Measurements from ENCODE around the gene LRRK1. TPM values are rescaled to one million over a fixed set of nuclear protein-coding genes. Genes with fewer than 3 reads are reported as not detected.

LRRK1 gene
- total RNA-seq, 3 donors from 2014 or later (not counting 1 experiment from before 2014, with no cell fraction given): 1.2 to 5.5 (median 3.2) TPM

DNA sequence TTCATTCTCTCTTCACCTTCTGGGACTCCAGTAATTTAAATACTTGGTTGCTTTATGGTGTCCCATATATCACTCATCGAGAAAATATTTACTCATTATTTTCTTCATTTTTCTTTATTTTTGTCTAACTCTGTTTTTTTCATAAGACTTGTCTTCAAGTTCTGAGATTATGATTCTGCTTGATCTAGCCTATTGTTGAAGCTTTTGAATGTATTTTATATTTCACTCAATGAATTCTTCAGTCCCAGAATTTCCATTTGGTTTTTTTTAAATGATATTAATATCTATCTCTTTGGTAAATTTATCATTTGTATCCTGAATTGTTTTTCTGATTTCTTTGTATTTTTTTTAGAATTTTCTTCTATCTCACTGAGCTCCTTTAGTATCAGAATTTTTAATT, 117.0 kb downstream of the LRRK1 start:
- Histone ChIP-seq H3K36me3 (ENCODE audit: control insufficient read depth, insufficient read depth, low read length) (no peaks in the 10 kb centered on the region), H3K4me1 (ENCODE audit: control insufficient read depth, insufficient read depth, low read length) (no peaks in the 10 kb centered on the region), H3K4me3 (ENCODE audit: low read length) (no peak overlapping the region), H3K9me3 (ENCODE audit: control insufficient read depth, insufficient read depth, low read length) (peaks cover 8% of the 10 kb centered on the region), H3K27me3 (ENCODE audit: control insufficient read depth, insufficient read depth, low read length) (peaks cover 2% of the 10 kb centered on the region), H3K27ac (ENCODE audit: low read length) (no peak overlapping the region)
- no peak for DNase-seq
- WGBS (ENCODE audit: insufficient coverage): no CpG with 5 or more reads among the region's 1 CpG
- Mint-ChIP-seq H3K27me3 (ENCODE audit: low read depth in 2 of 2) (peaks cover 23 to 74% of the 10 kb centered on the region in 2 donors), H3K27ac (no peak overlapping the region), H3K4me3 (no peak overlapping the region), H3K4me1 (no peaks in the 10 kb centered on the region), H3K9me3 (peaks cover 7 to 8% of the 10 kb centered on the region in 2 donors), H3K36me3 (peaks cover 15% of the 10 kb centered on the region)
- TF ChIP-seq, protein P1, sequence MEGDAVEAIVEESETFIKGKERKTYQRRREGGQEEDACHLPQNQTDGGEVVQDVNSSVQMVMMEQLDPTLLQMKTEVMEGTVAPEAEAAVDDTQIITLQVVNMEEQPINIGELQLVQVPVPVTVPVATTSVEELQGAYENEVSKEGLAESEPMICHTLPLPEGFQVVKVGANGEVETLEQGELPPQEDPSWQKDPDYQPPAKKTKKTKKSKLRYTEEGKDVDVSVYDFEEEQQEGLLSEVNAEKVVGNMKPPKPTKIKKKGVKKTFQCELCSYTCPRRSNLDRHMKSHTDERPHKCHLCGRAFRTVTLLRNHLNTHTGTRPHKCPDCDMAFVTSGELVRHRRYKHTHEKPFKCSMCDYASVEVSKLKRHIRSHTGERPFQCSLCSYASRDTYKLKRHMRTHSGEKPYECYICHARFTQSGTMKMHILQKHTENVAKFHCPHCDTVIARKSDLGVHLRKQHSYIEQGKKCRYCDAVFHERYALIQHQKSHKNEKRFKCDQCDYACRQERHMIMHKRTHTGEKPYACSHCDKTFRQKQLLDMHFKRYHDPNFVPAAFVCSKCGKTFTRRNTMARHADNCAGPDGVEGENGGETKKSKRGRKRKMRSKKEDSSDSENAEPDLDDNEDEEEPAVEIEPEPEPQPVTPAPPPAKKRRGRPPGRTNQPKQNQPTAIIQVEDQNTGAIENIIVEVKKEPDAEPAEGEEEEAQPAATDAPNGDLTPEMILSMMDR (IDR thresholded peaks at IDR 0.05): no peak
- intact Hi-C loops (cut with micrococcal nuclease): no loop called here
- ATAC-seq: no peak

DNA sequence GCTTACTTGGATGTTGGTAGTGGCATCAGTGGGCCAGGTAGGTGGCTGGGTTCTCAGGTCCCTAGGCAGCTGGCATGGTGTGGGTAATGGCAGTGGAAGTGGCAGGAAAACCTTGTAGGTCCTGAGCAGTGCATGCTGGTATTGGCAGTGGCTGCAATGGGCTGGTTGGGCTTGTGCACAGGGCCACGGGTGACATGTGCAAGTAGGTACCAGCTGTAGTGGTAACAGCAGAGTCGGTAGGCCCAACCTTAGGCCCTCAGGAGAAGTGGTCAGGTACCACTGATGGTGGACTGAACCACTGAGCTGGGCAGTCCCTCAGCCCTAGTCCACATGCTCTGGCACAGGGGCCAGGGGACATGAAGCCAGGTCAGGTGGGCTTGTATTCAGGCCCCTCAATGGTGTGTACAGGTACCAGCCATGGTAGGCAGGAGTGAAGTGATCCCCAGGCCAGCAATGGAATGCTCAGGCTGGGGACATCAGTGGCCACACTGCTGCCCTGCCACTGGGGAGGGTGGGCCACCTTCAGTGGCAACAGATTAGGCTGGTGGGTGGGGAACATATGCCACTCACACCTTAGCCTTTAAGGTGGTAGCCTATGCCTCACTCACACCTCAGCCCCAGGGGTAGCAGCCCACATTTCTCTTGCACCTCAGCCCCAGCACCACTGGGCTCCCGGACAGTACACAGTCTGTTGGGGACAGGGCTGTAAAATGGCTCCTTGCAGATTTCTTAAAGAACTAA, 118.1 kb downstream of the LRRK1 start:
- no peak overlapping the region for H3K27ac ChIP-seq (ENCODE audit: low read length)
- 90% methylated on average over 3 of the region's 3 CpGs for WGBS (ENCODE audit: insufficient coverage)
- peaks cover 2% of the 10 kb centered on the region for H3K27me3 ChIP-seq (ENCODE audit: control insufficient read depth, insufficient read depth, low read length)
- intact Hi-C loops (cut with micrococcal nuclease): no loop called here
- no peaks in the 10 kb centered on the region for H3K36me3 ChIP-seq (ENCODE audit: control insufficient read depth, insufficient read depth, low read length)
- H3K27me3 Mint-ChIP-seq (ENCODE audit: low read depth in 2 of 2): peaks cover 31 to 77% of the 10 kb centered on the region in 2 donors
- no peaks in the 10 kb centered on the region for H3K4me1 ChIP-seq (ENCODE audit: control insufficient read depth, insufficient read depth, low read length)
- H3K27ac Mint-ChIP-seq: no peak overlapping the region
- DNase-seq (no peak), ATAC-seq (no peak)
- no peak overlapping the region for H3K4me3 ChIP-seq (ENCODE audit: low read length)
- H3K9me3 Mint-ChIP-seq: peaks cover 7 to 10% of the 10 kb centered on the region in 2 donors
- H3K4me1 Mint-ChIP-seq: no peaks in the 10 kb centered on the region
- peaks cover 20% of the 10 kb centered on the region for H3K36me3 Mint-ChIP-seq
- peaks cover 8% of the 10 kb centered on the region for H3K9me3 ChIP-seq (ENCODE audit: control insufficient read depth, insufficient read depth, low read length)
- no peak overlapping the region for H3K4me3 Mint-ChIP-seq
- TF ChIP-seq, protein P1 (IDR thresholded peaks at IDR 0.05): no peak

DNA sequence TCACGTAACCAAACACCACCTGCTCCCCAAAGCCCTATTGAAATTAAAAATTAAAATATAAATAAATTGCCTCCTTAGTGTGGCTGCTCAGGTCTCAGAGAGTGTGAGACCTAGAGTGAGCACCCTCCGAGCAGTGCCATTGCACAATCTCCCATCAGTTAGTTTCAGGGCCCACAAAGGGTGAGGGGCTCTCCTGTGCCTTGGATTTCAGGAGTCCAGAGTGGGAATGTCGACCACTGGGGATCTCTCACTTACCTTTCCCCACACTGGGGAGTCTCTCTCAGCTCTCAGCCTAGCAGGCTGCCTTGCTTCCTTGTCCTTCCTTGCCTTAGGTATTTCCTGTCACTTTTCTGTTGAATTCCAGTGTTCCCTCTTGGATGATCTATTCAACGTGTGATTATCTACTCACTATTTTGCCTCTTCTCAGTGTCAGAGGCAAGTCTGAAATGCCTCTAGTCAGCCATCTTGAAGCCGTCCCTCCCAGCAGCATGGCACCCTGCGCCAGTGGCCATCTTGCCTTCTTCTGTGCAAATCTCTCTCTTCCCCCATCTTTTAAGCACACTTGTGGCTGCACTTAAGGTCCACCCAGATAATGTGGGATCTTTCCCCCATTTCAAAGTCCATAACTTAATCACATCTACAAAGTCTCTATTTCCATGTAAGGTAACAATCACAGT, 119.3 kb downstream of the LRRK1 start:
- intact Hi-C loops (cut with micrococcal nuclease): no loop called here
- Mint-ChIP-seq H3K27me3 (ENCODE audit: low read depth in 2 of 2) (peaks cover 31 to 65% of the 10 kb centered on the region in 2 donors), H3K27ac (no peak overlapping the region), H3K4me1 (no peaks in the 10 kb centered on the region), H3K36me3 (peaks cover 20% of the 10 kb centered on the region), H3K9me3 (peaks cover 7 to 10% of the 10 kb centered on the region in 2 donors), H3K4me3 (no peak overlapping the region)
- Histone ChIP-seq H3K4me1 (ENCODE audit: control insufficient read depth, insufficient read depth, low read length) (no peaks in the 10 kb centered on the region), H3K27me3 (ENCODE audit: control insufficient read depth, insufficient read depth, low read length) (peaks cover 2% of the 10 kb centered on the region), H3K9me3 (ENCODE audit: control insufficient read depth, insufficient read depth, low read length) (peaks cover 8% of the 10 kb centered on the region), H3K27ac (ENCODE audit: low read length) (no peak overlapping the region), H3K4me3 (ENCODE audit: low read length) (no peak overlapping the region), H3K36me3 (ENCODE audit: control insufficient read depth, insufficient read depth, low read length) (no peaks in the 10 kb centered on the region)
- 84% methylated on average over 5 of the region's 6 CpGs for WGBS (ENCODE audit: insufficient coverage)
- TF ChIP-seq, protein P1 (IDR thresholded peaks at IDR 0.05): no peak
- DNase-seq: no peak
- ATAC-seq: no peak

Data from natural killer cell (primary cell).